ENCODE results near the gene SND1.

GRCh38 chr7:127824682-127825081 is 172.7 kb downstream of the SND1 start:
- TF ChIP-seq POLR2A (IDR thresholded peaks at IDR 0.05; ENCODE audit: low read length) (no peak), GATA1 (IDR thresholded peaks at IDR 0.05; ENCODE audit: low read depth, low read length) (no peak)

All from erythroblast (primary cell).